Brain microvascular endothelial cell (primary cell): ENCODE measurements around the gene BLTP3B.
"Not testable (repeated sequence)": the region's sequence is repeated elsewhere in the genome, so short reads cannot be mapped to it uniquely, and the experiment has no call there.

Experiments
- DNase-seq: peaks from one replicate; pipeline ENCODE4 v3.0.0-alpha.2; 2020
- H3K27ac ChIP-seq: fragments of 250-450 bp; sonication (Bioruptor Pico); 2 replicates; pipeline ENCODE4 v1.5.1; 2020; ENCODE audit warnings: mild to moderate bottlenecking, moderate library complexity
- H3K27me3 ChIP-seq: fragments of 250-450 bp; sonication (Bioruptor Pico); replicated peaks from 2 replicates; pipeline ENCODE4 v1.5.1; 2020; ENCODE audit warnings: mild to moderate bottlenecking
- H3K36me3 ChIP-seq: fragments of 250-450 bp; sonication (Bioruptor Pico); replicated peaks from 2 replicates; pipeline ENCODE4 v1.5.1; 2020; ENCODE audit warnings: mild to moderate bottlenecking
- H3K4me3 ChIP-seq: 2 replicates; pipeline ENCODE4 v1.5.1; 2011; ENCODE audit warnings: low read depth, mild to moderate bottlenecking, control low read depth, low read length, moderate library complexity
- CTCF ChIP-seq: IDR thresholded peaks from 2 replicates; pipeline ENCODE4 v1.5.1; 2011; ENCODE audit warnings: low read depth, mild to moderate bottlenecking, moderate library complexity, low read length, control low read depth, inconsistent platforms; ENCODE audit errors: missing control alignments
- in situ Hi-C: cut with HindIII; loops from 2 replicates; pipeline ENCODE4 v1.10.0; 2017; ENCODE audit warnings: low sequenced_read_pairs, low pct_ligation_motif_present

The BLTP3B gene

GRCh38 chr12:100186071-100186470, 43.4 kb upstream of the BLTP3B start:
- no peak for DNase-seq
- Histone ChIP-seq H3K36me3 (no peaks in the 10 kb centered on the region), H3K4me3 (no peak overlapping the region), H3K27ac (no peak overlapping the region), H3K27me3 (no peaks in the 10 kb centered on the region)
- TF ChIP-seq CTCF: no peak
- in situ Hi-C loops: no loop called here

GRCh38 chr12:100185361-100185894, 42.8 kb upstream of the BLTP3B start:
- H3K27ac ChIP-seq: no peak overlapping the region

GRCh38 chr12:100184549-100185145, 42.0 kb upstream of the BLTP3B start:
- H3K36me3 ChIP-seq: no peaks in the 10 kb centered on the region
- no peak for DNase-seq
- in situ Hi-C loops: no loop called here

More at GRCh38 chr12:100185361-100185894, 42.8 kb upstream of the BLTP3B start:
- H3K27me3 ChIP-seq: no peaks in the 10 kb centered on the region
- no peaks in the 10 kb centered on the region for H3K36me3 ChIP-seq
- DNase-seq: no peak
- H3K4me3 ChIP-seq: no peak overlapping the region
- in situ Hi-C loops: no loop called here
- no peak for TF ChIP-seq CTCF

GRCh38 chr12:100179252-100179651, 36.6 kb upstream of the BLTP3B start:
- no peak overlapping the region for H3K4me3 ChIP-seq
- in situ Hi-C loops: no loop called here
- no peaks in the 10 kb centered on the region for H3K27me3 ChIP-seq
- no peak for DNase-seq
- H3K36me3 ChIP-seq: no peaks in the 10 kb centered on the region
- H3K27ac ChIP-seq: no peak overlapping the region
- no peak for TF ChIP-seq CTCF

More at GRCh38 chr12:100184549-100185145, 42.0 kb upstream of the BLTP3B start:
- Histone ChIP-seq H3K4me3 (no peak overlapping the region), H3K27ac (no peak overlapping the region), H3K27me3 (no peaks in the 10 kb centered on the region)
- no peak for TF ChIP-seq CTCF

- DNase-seq, H3K27ac ChIP-seq, H3K36me3 ChIP-seq, in situ Hi-C loops, H3K4me3 ChIP-seq, H3K27me3 ChIP-seq: not testable (repeated sequence)
Measured at GRCh38 chr12:100176493-100176892, 33.8 kb upstream of the BLTP3B start.

- no peak overlapping the region for H3K27ac ChIP-seq
- in situ Hi-C loops: no loop called here
- no peak for TF ChIP-seq CTCF
- no peak overlapping the region for H3K4me3 ChIP-seq
- DNase-seq: no peak
- H3K36me3 ChIP-seq: no peaks in the 10 kb centered on the region
- H3K27me3 ChIP-seq: no peaks in the 10 kb centered on the region
Measured at GRCh38 chr12:100174495-100174894, 31.8 kb upstream of the BLTP3B start.
